Esophagus (tissue), 2 donors: ENCODE data around the gene NTMT1. TPM values are rescaled to one million over a fixed set of nuclear protein-coding genes. Genes with fewer than 3 reads are reported as not detected.
A peak's percentile ranks its signal among the peaks of the same experiment; 100 is the strongest.

ENCODE experiments used
- H3K27ac ChIP-seq, 2 donors: one replicate each; pipeline ENCODE4 v1.5.1; 2013; ENCODE audit warnings: low read depth in 2 of 2, mild to moderate bottlenecking in 2 of 2, inconsistent platforms in 1 of 2, low read length in 1 of 2, moderate library complexity in 1 of 2
- H3K27me3 ChIP-seq, 2 donors: one replicate each; pipeline ENCODE4 v1.6.1; 2013; ENCODE audit warnings: low read length in 2 of 2, control low read depth in 1 of 2, mild to moderate bottlenecking in 1 of 2; ENCODE audit not compliant: insufficient read depth in 2 of 2, control insufficient read depth in 1 of 2
- H3K36me3 ChIP-seq, 2 donors: one replicate each; pipeline ENCODE4 v1.6.1; 2013; ENCODE audit warnings: low read length in 1 of 2; ENCODE audit not compliant: control insufficient read depth in 2 of 2, insufficient read depth in 2 of 2
- H3K4me1 ChIP-seq, 2 donors: one replicate each; pipeline ENCODE4 v1.6.1; 2013; ENCODE audit warnings: low read length in 1 of 2; ENCODE audit not compliant: control insufficient read depth in 2 of 2, insufficient read depth in 2 of 2
- H3K4me3 ChIP-seq, 2 donors: one replicate each; pipeline ENCODE4 v1.5.1; 2013; ENCODE audit warnings: low read length in 2 of 2, mild to moderate bottlenecking in 2 of 2, low read depth in 1 of 2, moderate library complexity in 1 of 2
- H3K9me3 ChIP-seq, 2 donors: one replicate each; pipeline ENCODE4 v1.6.1; 2013; ENCODE audit warnings: mild to moderate bottlenecking in 2 of 2, low read depth in 1 of 2, low read length in 1 of 2, moderate library complexity in 1 of 2; ENCODE audit not compliant: control insufficient read depth in 2 of 2, insufficient read depth in 1 of 2
- WGBS, 2 donors: extraction: QIAGEN DNeasy Blood & Tissue Kit; methylation state at CpG; one replicate each; pipeline ENCODE4 v1.1.7; 2013; 5-methylcytosine and 5-hydroxymethylcytosine counted together
- polyA plus RNA-seq, 2 donors: library from polyadenylated mRNA; stranded (reverse); fragments of 200-250 nt; gene quantifications; one replicate each; pipeline ENCODE4 v1.2.3, GENCODE V29; 2013
- donor health status: healthy with polysubstance abuse.
- donor health status: Bipolar disorder and iron deficiency.

The NTMT1 gene
- polyA plus RNA-seq, 2 donors: 14.2 to 30.6 TPM

- H3K27ac ChIP-seq: peak overlapping the region in 1 of 2 donors; percentile 68
- no peaks in the 10 kb centered on the region for H3K27me3 ChIP-seq
- peaks cover 7 to 11% of the 10 kb centered on the region in 2 donors for H3K4me1 ChIP-seq
- H3K4me3 ChIP-seq: peak overlapping the region; percentile 76 to 93
- no peaks in the 10 kb centered on the region for H3K9me3 ChIP-seq
- 40 to 49% methylated on average over 25 of the region's 25 CpGs for WGBS, 2 donors
- peaks cover 11 to 30% of the 10 kb centered on the region in 2 donors for H3K36me3 ChIP-seq
Observed at GRCh38 chr9:129640086-129640870, 14.3 kb downstream of the NTMT1 start.

- Histone ChIP-seq H3K9me3 (no peaks in the 10 kb centered on the region), H3K4me1 (peaks cover 7 to 11% of the 10 kb centered on the region in 2 donors), H3K36me3 (peaks cover 6 to 25% of the 10 kb centered on the region in 2 donors), H3K4me3 (peak overlapping the region; percentile 76 to 93), H3K27ac (peak overlapping the region; percentile 47 to 93), H3K27me3 (no peaks in the 10 kb centered on the region)
- 12% methylated on average over 44 of the region's 44 CpGs for WGBS, 2 donors
Observed at GRCh38 chr9:129640871-129641749, 15.1 kb downstream of the NTMT1 start.

- no peaks in the 10 kb centered on the region for H3K9me3 ChIP-seq
- H3K4me1 ChIP-seq: peaks cover 7 to 11% of the 10 kb centered on the region in 2 donors
- peak within 1 kb of the TSS; percentile 47 to 93 for H3K27ac ChIP-seq
- H3K4me3 ChIP-seq: peak within 1 kb of the TSS; percentile 76 to 93
- 0 to 1% methylated on average over 79 to 93 of the region's 93 CpGs for WGBS, 2 donors
- H3K36me3 ChIP-seq: peaks cover 4 to 23% of the 10 kb centered on the region in 2 donors
- H3K27me3 ChIP-seq: no peaks in the 10 kb centered on the region
Observed at GRCh38 chr9:129641750-129642585, 16.0 kb downstream of the NTMT1 start, which contains the start of gene ASB6. TSS of gene ASB6 (minus strand) at chr9:129642151. CDS start at chr9:129641999, 152 bp downstream.

- no peak overlapping the region for H3K4me3 ChIP-seq
- WGBS, 2 donors: 68% methylated on average over 10 of the region's 10 CpGs
- H3K27me3 ChIP-seq: no peaks in the 10 kb centered on the region
- H3K4me1 ChIP-seq: peaks cover 7 to 11% of the 10 kb centered on the region in 2 donors
- no peaks in the 10 kb centered on the region for H3K9me3 ChIP-seq
- H3K36me3 ChIP-seq: peaks cover 0 to 7% of the 10 kb centered on the region in 2 donors
- peak overlapping the region in 1 of 2 donors; percentile 9 for H3K27ac ChIP-seq
Observed at GRCh38 chr9:129643706-129644105, 17.7 kb downstream of the NTMT1 start.

GRCh38 chr9:129644365-129644764, 18.4 kb downstream of the NTMT1 start:
- Histone ChIP-seq H3K4me1 (peaks cover 7 to 11% of the 10 kb centered on the region in 2 donors), H3K27me3 (no peaks in the 10 kb centered on the region), H3K27ac (peak overlapping the region; percentile 40 to 53), H3K36me3 (no peaks in the 10 kb centered on the region), H3K9me3 (no peaks in the 10 kb centered on the region), H3K4me3 (no peak overlapping the region)
- WGBS, 2 donors: 48 to 61% methylated on average over 11 of the region's 11 CpGs

- H3K4me3 ChIP-seq: no peak overlapping the region
- H3K27me3 ChIP-seq: no peaks in the 10 kb centered on the region
- no peaks in the 10 kb centered on the region for H3K36me3 ChIP-seq
- peak overlapping the region in 1 of 2 donors; percentile 3 for H3K27ac ChIP-seq
- WGBS, 2 donors: 45 to 53% methylated on average over 16 to 17 of the region's 17 CpGs
- peaks cover 7 to 11% of the 10 kb centered on the region in 2 donors for H3K4me1 ChIP-seq
- H3K9me3 ChIP-seq: no peaks in the 10 kb centered on the region
Observed at GRCh38 chr9:129644902-129645301, 18.9 kb downstream of the NTMT1 start.

- WGBS, 2 donors: 42 to 61% methylated on average over 12 of the region's 12 CpGs
- Histone ChIP-seq H3K9me3 (no peaks in the 10 kb centered on the region), H3K4me3 (no peak overlapping the region), H3K27ac (no peak overlapping the region), H3K4me1 (peaks cover 0 to 4% of the 10 kb centered on the region in 2 donors), H3K27me3 (no peaks in the 10 kb centered on the region), H3K36me3 (no peaks in the 10 kb centered on the region)
Observed at GRCh38 chr9:129646252-129646651, 20.3 kb downstream of the NTMT1 start.

- Histone ChIP-seq H3K36me3 (no peaks in the 10 kb centered on the region), H3K27me3 (no peaks in the 10 kb centered on the region), H3K9me3 (no peaks in the 10 kb centered on the region), H3K4me1 (peaks cover 0 to 3% of the 10 kb centered on the region in 2 donors), H3K4me3 (no peak overlapping the region), H3K27ac (no peak overlapping the region)
- 95% methylated on average over 7 of the region's 7 CpGs for WGBS, 2 donors
Observed at GRCh38 chr9:129646654-129647053, 20.7 kb downstream of the NTMT1 start.

- H3K36me3 ChIP-seq: no peaks in the 10 kb centered on the region
- H3K4me1 ChIP-seq: peaks cover 0 to 3% of the 10 kb centered on the region in 2 donors
- H3K27me3 ChIP-seq: no peaks in the 10 kb centered on the region
- no peak overlapping the region for H3K4me3 ChIP-seq
- no peaks in the 10 kb centered on the region for H3K9me3 ChIP-seq
- 86 to 92% methylated on average over 10 of the region's 10 CpGs for WGBS, 2 donors
- H3K27ac ChIP-seq: no peak overlapping the region
Observed at GRCh38 chr9:129647635-129648034, 21.7 kb downstream of the NTMT1 start.
